D341Med (cell line): Measurements from ENCODE around the gene MYADML2.

Experiments
- DNase-seq: peaks from one replicate; pipeline ENCODE4 v3.0.0; 2012; ENCODE audit warnings: low spot score

MYADML2 gene

DNA sequence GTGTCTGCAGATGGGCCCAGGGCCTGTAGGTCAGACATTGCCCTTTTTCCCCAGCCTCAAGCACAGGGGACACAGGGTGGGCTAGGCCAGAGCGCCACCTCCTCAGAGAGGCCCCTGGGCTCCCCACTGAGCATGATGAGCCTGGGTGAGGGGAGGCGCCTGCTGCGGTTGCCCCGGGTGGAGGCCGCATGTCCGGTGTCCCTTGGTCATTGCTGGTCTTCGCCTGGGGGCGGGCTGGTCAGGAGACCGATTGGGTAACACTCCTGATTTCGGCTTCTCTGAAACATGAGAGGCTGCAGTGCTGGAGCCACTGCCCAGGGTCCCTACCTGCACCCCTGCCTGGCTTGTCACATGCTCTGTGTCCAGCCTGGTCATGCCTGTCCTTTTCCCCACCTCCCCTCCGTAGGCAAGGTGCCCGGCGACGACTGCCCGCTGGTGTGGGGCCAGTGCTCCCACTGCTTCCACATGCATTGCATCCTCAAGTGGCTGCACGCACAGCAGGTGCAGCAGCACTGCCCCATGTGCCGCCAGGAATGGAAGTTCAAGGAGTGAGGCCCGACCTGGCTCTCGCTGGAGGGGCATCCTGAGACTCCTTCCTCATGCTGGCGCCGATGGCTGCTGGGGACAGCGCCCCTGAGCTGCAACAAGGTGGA, 47.4 kb downstream of the MYADML2 start:
- DNase-seq: no peak

DNA sequence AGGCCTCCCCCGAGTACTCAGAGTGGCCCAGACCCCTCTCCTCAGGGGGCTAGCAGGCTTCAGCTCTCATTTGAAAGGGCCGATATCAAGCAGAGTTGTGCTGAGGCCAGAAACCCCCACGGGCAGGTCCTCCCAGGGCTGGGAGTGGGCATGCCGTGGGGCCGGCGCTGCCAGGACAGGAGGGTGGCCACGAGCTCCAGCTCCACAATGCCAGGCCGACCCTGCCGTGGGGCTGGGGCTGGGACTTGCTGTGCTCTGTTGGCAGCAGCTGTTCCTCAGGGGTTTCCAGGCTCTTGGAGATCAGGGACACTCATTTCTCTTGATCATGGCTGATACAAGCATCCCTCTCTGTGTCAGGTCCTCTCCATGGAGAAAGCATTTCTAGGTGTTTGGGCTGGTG, 48.1 kb downstream of the MYADML2 start:
- no peak for DNase-seq

DNA sequence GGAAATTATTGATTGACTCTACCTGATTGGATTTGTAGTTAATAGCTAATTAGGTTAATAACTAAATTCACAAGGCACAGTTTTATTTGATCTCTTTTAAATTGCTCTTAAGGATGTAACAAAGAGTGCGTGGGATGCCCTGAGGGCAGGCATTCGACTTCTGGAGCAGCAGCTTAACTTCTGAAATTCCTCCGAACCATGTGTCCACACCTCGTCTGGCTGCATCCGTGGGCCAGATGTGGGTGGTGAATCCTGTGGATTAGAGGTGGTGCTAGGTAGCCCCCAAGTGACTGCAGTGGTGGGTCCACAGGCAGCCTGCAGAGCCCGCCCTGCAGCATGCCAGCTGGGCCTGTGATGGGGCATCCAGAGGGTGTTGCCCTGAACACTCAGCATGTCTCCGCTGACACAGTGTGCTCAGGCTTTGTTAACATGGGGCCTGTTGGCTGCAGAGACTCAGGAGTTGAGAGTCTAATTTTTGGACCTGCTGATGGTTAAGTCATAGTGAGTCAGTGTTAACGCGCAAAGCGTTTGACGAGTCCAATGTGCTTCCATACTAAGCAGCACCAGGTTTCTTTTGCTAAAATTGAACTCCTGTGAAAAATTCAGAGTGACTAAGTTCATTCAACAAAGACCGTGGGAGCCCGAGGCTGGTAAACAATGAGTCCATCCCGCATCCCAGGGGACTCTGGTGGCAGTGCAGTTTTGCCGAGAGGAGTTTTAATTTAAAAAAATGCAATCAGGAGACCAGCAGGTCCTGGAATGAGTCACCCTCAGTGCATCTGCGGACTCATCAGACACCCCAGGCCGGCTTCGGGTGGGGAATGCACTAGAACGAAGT, 48.8 kb downstream of the MYADML2 start:
- DNase-seq: no peak

DNA sequence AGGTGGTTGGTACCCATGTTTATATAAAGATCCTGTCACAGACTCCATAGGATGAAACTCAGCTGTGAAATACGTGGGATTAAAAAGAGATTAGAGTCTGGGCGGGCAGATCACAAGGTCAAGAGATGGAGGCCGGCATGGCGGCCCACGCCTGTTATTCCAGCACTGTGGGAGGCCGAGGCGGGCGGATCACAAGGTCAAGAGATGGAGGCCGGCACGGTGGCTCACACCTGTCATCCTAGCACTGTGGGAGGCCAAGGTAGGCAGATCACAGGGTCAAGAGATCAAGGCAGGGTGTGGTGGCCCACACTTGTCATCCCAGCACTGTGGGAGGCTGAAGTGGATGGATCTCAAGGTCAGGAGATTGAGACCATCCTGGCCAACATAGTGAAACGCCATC, 51.6 kb downstream of the MYADML2 start:
- DNase-seq: no peak

DNA sequence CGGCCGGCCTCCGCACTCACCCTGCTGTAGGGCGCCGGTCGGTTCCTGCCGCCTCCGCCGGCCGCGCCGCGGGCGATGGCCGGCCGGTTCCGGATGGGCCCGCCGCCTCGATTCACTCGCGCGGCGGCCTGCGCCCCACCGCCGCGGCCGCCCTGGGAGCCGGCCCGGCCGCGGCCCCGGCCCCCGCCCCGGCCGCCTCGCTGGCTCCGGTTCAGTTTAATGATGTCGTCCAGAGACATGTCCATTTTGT, 55.8 kb downstream of the MYADML2 start:
- no peak for DNase-seq

DNA sequence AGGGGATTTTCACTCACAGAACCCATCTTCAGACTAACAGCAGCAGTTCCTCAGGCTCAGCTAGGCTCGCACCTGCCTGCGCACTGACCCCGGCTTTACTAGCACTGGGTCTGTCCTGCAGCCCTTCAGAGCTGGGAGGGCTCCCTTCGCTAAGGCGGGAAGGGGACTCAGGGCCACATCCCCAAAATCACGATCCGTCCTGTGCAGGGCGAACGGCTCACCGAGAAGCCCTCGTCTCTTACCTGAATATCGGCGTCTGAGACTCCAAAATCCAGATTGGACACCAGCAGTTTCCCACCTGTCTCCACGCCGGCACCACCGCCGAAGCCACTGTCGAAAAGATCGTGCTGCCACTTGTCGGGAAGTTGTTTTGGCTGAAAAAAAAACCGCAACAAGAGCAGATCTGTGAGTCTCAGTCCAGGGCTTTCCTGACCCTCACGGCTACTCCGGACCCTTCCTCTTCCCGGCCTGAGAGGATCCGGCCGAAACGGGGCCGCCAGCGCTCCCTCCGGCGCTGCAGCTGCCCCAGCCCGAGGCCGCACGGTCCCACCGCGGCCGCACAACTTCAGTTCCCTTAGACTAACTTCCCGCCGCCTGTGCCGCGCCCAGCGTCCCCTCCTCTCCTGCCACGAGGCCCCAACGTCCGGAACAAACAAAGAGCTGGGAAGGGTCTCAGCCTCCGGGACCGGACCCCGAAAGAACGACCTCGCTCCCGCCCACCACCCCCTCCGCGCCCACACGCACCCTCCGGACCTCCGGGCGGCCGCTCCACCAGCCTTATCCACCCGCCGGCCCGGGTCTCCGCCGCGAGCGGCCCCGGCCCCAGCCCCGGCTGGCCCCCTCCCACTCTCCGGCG, 56.4 kb downstream of the MYADML2 start:
- peak; percentile 63 for DNase-seq
